ENCODE measurements around the gene JAK1.

DNA sequence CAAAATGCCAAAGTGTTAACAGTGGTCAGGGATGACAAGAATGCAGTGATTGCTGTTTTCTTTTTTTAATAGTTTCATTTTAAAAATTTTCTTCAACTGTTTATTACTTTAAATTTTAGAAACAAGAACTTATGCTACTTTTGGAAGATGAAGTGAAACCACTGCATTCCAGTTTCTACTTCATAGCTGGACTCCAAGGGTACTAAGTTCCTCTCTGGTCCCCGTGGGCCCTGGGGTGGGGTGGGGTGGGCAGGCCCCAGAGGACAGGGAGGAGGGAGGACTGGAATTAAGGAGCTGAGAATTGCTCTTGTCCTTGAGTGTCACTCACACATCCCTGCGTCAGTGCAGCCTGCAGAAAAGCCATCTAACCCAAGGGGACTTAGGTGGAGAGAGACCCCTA, 124.1 kb downstream of the JAK1 start:
- TF ChIP-seq POLR2AphosphoS5 (IDR thresholded peaks at IDR 0.05; ENCODE audit: low read depth, low read length) (no peak), POLR2A (IDR thresholded peaks at IDR 0.05; ENCODE audit: low read depth, low read length) (no peak), SPI1 (IDR thresholded peaks at IDR 0.05; ENCODE audit: low read depth, low read length) (no peak)

Data from GM12891 (cell line).